HL-60 (cell line): ENCODE measurements around the gene DCAF10.

Experiments used
- GABPA ChIP-seq: IDR thresholded peaks from 2 replicates; pipeline ENCODE4 v1.6.1; 2012; ENCODE audit warnings: low read depth
- POLR2AphosphoS5 ChIP-seq: IDR thresholded peaks from 2 replicates; pipeline ENCODE4 v1.6.1; 2012; ENCODE audit warnings: low read depth
- SPI1 ChIP-seq: IDR thresholded peaks from 2 replicates; pipeline ENCODE4 v1.6.1; 2012; ENCODE audit warnings: low read depth, mild to moderate bottlenecking, borderline replicate concordance
- TF ChIP-seq, protein P1 (sequence below): IDR thresholded peaks from one replicate; pipeline ENCODE4 v1.5.1; 2011; ENCODE audit warnings: low read length, control low read depth, inconsistent platforms; ENCODE audit not compliant: insufficient read depth
- TF ChIP-seq, protein P2 (sequence below): IDR thresholded peaks from 2 replicates; pipeline ENCODE4 v1.6.1; 2012; ENCODE audit warnings: low read depth; ENCODE audit not compliant: insufficient replicate concordance

DNA sequence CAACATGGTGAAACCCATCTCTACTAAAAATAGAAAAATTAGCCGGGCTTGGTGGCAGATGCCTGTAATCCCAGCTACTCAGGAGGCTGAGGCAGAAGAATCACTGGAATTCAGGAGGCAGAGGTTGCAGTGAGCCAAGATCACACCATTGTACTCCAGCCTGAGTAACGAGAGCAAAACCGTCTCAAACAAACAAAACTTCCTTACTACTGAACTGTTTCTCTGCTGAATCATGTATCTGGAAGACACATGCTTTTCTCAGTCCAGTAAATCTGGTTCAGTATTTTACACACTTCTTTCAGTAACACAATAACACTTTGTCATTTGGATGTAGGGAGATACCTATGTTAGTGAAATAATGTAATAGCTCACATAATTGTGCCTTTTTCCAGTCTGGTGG lies 39.1 kb upstream of the DCAF10 start:
- TF ChIP-seq, protein P1, sequence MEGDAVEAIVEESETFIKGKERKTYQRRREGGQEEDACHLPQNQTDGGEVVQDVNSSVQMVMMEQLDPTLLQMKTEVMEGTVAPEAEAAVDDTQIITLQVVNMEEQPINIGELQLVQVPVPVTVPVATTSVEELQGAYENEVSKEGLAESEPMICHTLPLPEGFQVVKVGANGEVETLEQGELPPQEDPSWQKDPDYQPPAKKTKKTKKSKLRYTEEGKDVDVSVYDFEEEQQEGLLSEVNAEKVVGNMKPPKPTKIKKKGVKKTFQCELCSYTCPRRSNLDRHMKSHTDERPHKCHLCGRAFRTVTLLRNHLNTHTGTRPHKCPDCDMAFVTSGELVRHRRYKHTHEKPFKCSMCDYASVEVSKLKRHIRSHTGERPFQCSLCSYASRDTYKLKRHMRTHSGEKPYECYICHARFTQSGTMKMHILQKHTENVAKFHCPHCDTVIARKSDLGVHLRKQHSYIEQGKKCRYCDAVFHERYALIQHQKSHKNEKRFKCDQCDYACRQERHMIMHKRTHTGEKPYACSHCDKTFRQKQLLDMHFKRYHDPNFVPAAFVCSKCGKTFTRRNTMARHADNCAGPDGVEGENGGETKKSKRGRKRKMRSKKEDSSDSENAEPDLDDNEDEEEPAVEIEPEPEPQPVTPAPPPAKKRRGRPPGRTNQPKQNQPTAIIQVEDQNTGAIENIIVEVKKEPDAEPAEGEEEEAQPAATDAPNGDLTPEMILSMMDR, result no peak
- TF ChIP-seq POLR2AphosphoS5 (no peak), GABPA (no peak), SPI1 (no peak)
- TF ChIP-seq, protein P2, sequence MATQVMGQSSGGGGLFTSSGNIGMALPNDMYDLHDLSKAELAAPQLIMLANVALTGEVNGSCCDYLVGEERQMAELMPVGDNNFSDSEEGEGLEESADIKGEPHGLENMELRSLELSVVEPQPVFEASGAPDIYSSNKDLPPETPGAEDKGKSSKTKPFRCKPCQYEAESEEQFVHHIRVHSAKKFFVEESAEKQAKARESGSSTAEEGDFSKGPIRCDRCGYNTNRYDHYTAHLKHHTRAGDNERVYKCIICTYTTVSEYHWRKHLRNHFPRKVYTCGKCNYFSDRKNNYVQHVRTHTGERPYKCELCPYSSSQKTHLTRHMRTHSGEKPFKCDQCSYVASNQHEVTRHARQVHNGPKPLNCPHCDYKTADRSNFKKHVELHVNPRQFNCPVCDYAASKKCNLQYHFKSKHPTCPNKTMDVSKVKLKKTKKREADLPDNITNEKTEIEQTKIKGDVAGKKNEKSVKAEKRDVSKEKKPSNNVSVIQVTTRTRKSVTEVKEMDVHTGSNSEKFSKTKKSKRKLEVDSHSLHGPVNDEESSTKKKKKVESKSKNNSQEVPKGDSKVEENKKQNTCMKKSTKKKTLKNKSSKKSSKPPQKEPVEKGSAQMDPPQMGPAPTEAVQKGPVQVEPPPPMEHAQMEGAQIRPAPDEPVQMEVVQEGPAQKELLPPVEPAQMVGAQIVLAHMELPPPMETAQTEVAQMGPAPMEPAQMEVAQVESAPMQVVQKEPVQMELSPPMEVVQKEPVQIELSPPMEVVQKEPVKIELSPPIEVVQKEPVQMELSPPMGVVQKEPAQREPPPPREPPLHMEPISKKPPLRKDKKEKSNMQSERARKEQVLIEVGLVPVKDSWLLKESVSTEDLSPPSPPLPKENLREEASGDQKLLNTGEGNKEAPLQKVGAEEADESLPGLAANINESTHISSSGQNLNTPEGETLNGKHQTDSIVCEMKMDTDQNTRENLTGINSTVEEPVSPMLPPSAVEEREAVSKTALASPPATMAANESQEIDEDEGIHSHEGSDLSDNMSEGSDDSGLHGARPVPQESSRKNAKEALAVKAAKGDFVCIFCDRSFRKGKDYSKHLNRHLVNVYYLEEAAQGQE, result no peak
